BE2C (cell line): ENCODE data around the gene AGBL1. TPM values are rescaled to one million over a fixed set of nuclear protein-coding genes. Genes with fewer than 3 reads are reported as not detected.

Experiments used
- DNase-seq: peaks from one replicate; pipeline ENCODE4 v3.0.0-alpha.2; 2020
- H3K27me3 ChIP-seq: fragments of 250-450 bp; sonication (Bioruptor Pico); 2 replicates; pipeline ENCODE4 v1.5.1; 2020; ENCODE audit warnings: mild to moderate bottlenecking
- H3K36me3 ChIP-seq: fragments of 250-450 bp; sonication (Bioruptor Pico); 2 replicates; pipeline ENCODE4 v1.5.1; 2020; ENCODE audit warnings: mild to moderate bottlenecking
- H3K4me1 ChIP-seq: fragments of 250-450 bp; sonication (Bioruptor Pico); 2 replicates; pipeline ENCODE4 v1.5.1; 2020
- H3K4me3 ChIP-seq: 2 replicates; pipeline ENCODE4 v1.5.1; 2011; ENCODE audit warnings: low read depth, low read length
- H3K9me3 ChIP-seq: fragments of 250-450 bp; sonication (Bioruptor Pico); 2 replicates; pipeline ENCODE4 v1.5.1; 2020
- CTCF ChIP-seq: IDR thresholded peaks from 2 replicates; pipeline ENCODE4 v1.5.1; 2012; ENCODE audit warnings: mild to moderate bottlenecking, low read depth, low read length
- polyA plus RNA-seq: library from polyadenylated mRNA; unstranded; fragments of >200 nt; gene quantifications from one replicate; pipeline ENCODE4 v1.2.1, GENCODE V29; 2012; ENCODE audit warnings: low read depth, missing spikeins; ENCODE audit not compliant: insufficient read length, insufficient read depth

AGBL1 gene
- polyA plus RNA-seq, result not detected

GRCh38 chr15:86079508-86080266 lies at the start of gene AGBL1:
Gene AGBL1, plus strand, starts transcription at chr15:86079871.
- no peak for DNase-seq
- H3K4me3 ChIP-seq, result no peak within 1 kb of the TSS

GRCh38 chr15:86034904-86035303 lies 44.8 kb upstream of the AGBL1 start:
- H3K4me1 ChIP-seq, result no peaks in the 10 kb centered on the region
- no peak for DNase-seq
- no peaks in the 10 kb centered on the region for H3K36me3 ChIP-seq
- TF ChIP-seq CTCF, result no peak
- H3K27me3 ChIP-seq, result no peaks in the 10 kb centered on the region
- no peak overlapping the region for H3K4me3 ChIP-seq
- no peaks in the 10 kb centered on the region for H3K9me3 ChIP-seq

More at GRCh38 chr15:86079508-86080266, at the start of gene AGBL1:
- no peak for TF ChIP-seq CTCF
- Histone ChIP-seq H3K36me3 (no peaks in the 10 kb centered on the region), H3K9me3 (no peaks in the 10 kb centered on the region), H3K4me1 (no peaks in the 10 kb centered on the region), H3K27me3 (no peaks in the 10 kb centered on the region)

GRCh38 chr15:86036243-86036642 lies 43.4 kb upstream of the AGBL1 start:
- Histone ChIP-seq H3K4me3 (no peak overlapping the region), H3K36me3 (no peaks in the 10 kb centered on the region), H3K27me3 (no peaks in the 10 kb centered on the region), H3K4me1 (no peaks in the 10 kb centered on the region), H3K9me3 (no peaks in the 10 kb centered on the region)
- TF ChIP-seq CTCF, result no peak
- DNase-seq, result no peak

GRCh38 chr15:86038491-86038890 lies 41.2 kb upstream of the AGBL1 start:
- Histone ChIP-seq H3K4me3 (no peak overlapping the region), H3K36me3 (no peaks in the 10 kb centered on the region), H3K9me3 (no peaks in the 10 kb centered on the region), H3K4me1 (no peaks in the 10 kb centered on the region), H3K27me3 (no peaks in the 10 kb centered on the region)
- no peak for DNase-seq
- TF ChIP-seq CTCF, result no peak

GRCh38 chr15:86040356-86041033 lies 39.2 kb upstream of the AGBL1 start:
- Histone ChIP-seq H3K4me1 (no peaks in the 10 kb centered on the region), H3K9me3 (no peaks in the 10 kb centered on the region), H3K4me3 (no peak overlapping the region), H3K36me3 (no peaks in the 10 kb centered on the region), H3K27me3 (no peaks in the 10 kb centered on the region)
- no peak for TF ChIP-seq CTCF
- DNase-seq, result no peak

- Histone ChIP-seq H3K4me1 (no peaks in the 10 kb centered on the region), H3K9me3 (no peaks in the 10 kb centered on the region)
- no peak for TF ChIP-seq CTCF
Measured at GRCh38 chr15:86041399-86041798, 38.3 kb upstream of the AGBL1 start.

More at GRCh38 chr15:86041399-86041798, 38.3 kb upstream of the AGBL1 start:
- Histone ChIP-seq H3K27me3 (no peaks in the 10 kb centered on the region), H3K4me3 (no peak overlapping the region), H3K36me3 (no peaks in the 10 kb centered on the region)
- no peak for DNase-seq
